Aorta (tissue), 5 donors: Measurements from ENCODE around the gene COL26A1. TPM values are rescaled to one million over a fixed set of nuclear protein-coding genes. Genes with fewer than 3 reads are reported as not detected.
A peak's percentile ranks its signal among the peaks of the same experiment; 100 is the strongest.

Source experiments
- ATAC-seq: fragments of 200-7000 bp; cut with Tn5 transposase; one replicate; pipeline ENCODE4 v1.9.1; 2022; ENCODE audit warnings: moderate library complexity; ENCODE audit not compliant: low FRiP score
- DNase-seq, 2 donors: peaks; one replicate each; pipeline ENCODE4 v3.0.0-alpha.2; 2020
- H3K27ac ChIP-seq, 2 donors: one replicate each; pipeline ENCODE4 v1.5.1; 2013; ENCODE audit warnings: low read length in 2 of 2, mild to moderate bottlenecking in 2 of 2, moderate library complexity in 2 of 2, control low read depth in 1 of 2, inconsistent platforms in 1 of 2, low read depth in 1 of 2
- H3K27me3 ChIP-seq, 2 donors: one replicate each; pipeline ENCODE4 v1.6.1; 2013; ENCODE audit warnings: control low read depth in 1 of 2, low read length in 1 of 2, mild to moderate bottlenecking in 1 of 2, moderate library complexity in 1 of 2; ENCODE audit not compliant: insufficient read depth in 2 of 2, control insufficient read depth in 1 of 2
- H3K36me3 ChIP-seq, 2 donors: one replicate each; pipeline ENCODE4 v1.6.1; 2013; ENCODE audit warnings: control low read depth in 1 of 2, low read length in 1 of 2, mild to moderate bottlenecking in 1 of 2; ENCODE audit not compliant: insufficient read depth in 2 of 2, control insufficient read depth in 1 of 2
- H3K4me1 ChIP-seq, 2 donors: one replicate each; pipeline ENCODE4 v1.6.1; 2013; ENCODE audit warnings: low read length in 2 of 2, control low read depth in 1 of 2, mild to moderate bottlenecking in 1 of 2, moderate library complexity in 1 of 2; ENCODE audit not compliant: insufficient read depth in 2 of 2, control insufficient read depth in 1 of 2
- H3K4me3 ChIP-seq, 2 donors: one replicate each; pipeline ENCODE4 v1.5.1; 2013; ENCODE audit warnings: low read length in 2 of 2, control low read depth in 1 of 2, mild to moderate bottlenecking in 1 of 2
- H3K9me3 ChIP-seq: one replicate; pipeline ENCODE4 v1.6.1; 2013; ENCODE audit warnings: mild to moderate bottlenecking, low read length; ENCODE audit not compliant: control insufficient read depth
- WGBS, 2 donors: extraction: QIAGEN DNeasy Blood & Tissue Kit; methylation state at CpG; one replicate each; pipeline ENCODE4 v1.1.7; 2013; 5-methylcytosine and 5-hydroxymethylcytosine counted together
- intact Hi-C, 2 donors: fragments of 100-400 bp; cut with DNase I; formaldehyde crosslinking; loops; one replicate each; pipeline versions ENCODE4 v1.14.2 to v1.15.0; 2022
- polyA plus RNA-seq, 2 donors: library from polyadenylated mRNA; stranded (reverse); fragments of 200-250 nt; gene quantifications; one replicate each; pipeline ENCODE4 v1.2.3, GENCODE V29; 2013
- total RNA-seq, 2 donors: library from RNA; stranded (reverse); fragmentation: NEBNext Ultra II Directional; extraction: Animal tissue kit (Norgen Biotek cat#: 25700); gene quantifications; one replicate each; pipeline ENCODE4 v1.2.1, GENCODE V29; 2021
- donor health status: healthy with polysubstance abuse.
- donor health status: Bipolar disorder and iron deficiency.
- donor health status: DM: no; HTN: no; CAD: no.
- donor health status: DM: no; HTN: no; CAD: no.
- donor health status: DM: yes; HTN: yes; CAD: no.

COL26A1 gene
- total and polyA plus RNA-seq, 4 donors: not detected

DNA sequence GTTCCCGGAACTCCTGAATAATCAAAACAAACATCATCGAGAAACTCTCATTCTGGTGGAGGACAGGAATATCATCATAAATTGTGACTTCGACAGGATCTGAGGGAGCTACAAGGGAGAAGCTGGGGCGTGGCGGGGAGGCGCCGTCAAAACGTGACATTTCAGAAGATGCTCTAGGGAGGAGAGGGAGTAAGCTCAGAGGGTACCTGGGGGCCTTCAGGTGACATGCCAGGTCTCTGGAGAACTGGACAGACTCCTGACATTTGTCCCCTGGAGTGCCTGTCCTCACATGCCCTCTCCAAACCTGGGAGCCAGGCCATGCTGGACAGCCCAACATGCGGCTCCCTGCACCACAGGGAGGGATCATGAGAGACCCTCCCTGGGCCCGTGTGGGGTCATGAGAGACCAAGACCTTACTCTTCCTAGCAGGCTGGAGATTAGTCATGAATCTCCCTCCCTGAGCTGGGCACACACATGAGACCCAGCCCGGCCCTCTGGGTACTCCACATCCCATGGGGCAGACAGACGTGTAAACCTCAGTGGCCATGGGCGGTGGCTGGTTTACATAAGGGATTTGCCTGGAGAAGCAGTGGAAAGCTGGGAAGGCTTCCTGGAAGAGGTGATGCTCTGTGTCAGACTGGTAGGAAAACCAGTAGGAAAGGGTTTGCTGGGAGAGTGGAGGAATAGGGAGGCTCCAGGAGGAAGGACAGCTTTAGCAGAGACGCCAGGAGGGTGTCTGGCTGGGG, 185.4 kb downstream of the COL26A1 start:
- no peaks in the 10 kb centered on the region for H3K36me3 ChIP-seq
- H3K27ac ChIP-seq: no peak overlapping the region
- intact Hi-C loops: loop anchor here in 1 of 2 donors (10.0 kb wide), 1 partner anchor 687 kb away; no protein-coding TSS in a partner anchor
- WGBS, 2 donors: 80% methylated on average over 14 of the region's 14 CpGs
- ATAC-seq: no peak
- H3K27me3 ChIP-seq: no peaks in the 10 kb centered on the region
- H3K4me1 ChIP-seq: no peaks in the 10 kb centered on the region
- no peaks in the 10 kb centered on the region for H3K9me3 ChIP-seq
- DNase-seq: peak; percentile 27 to 55
- H3K4me3 ChIP-seq: no peak overlapping the region

DNA sequence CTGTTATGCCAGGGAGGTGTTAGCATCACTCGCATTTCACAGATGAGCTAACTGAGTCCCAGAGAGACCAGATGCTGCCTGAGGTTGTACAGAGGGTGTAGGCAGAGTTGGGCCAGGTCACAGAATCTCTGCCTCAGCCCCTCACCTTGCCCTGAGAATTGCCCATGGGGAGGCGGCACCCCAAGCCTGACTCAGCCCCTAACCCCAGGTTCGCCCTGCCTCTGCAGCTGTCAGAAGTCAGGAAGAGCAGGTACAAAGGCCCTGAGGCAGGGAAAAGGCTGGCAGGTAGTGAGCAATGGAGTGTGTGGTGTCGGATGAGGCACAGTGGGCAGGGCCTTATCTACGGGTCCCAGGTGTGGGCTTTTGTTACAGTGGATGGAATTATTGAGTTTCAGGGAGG, 187.1 kb downstream of the COL26A1 start:
- WGBS, 2 donors: 95 to 96% methylated on average over 5 of the region's 5 CpGs
- DNase-seq: peak; percentile 8 to 37
- no peak overlapping the region for H3K4me3 ChIP-seq
- no peak overlapping the region for H3K27ac ChIP-seq
- H3K27me3 ChIP-seq: no peaks in the 10 kb centered on the region
- ATAC-seq: no peak
- H3K4me1 ChIP-seq: no peaks in the 10 kb centered on the region
- H3K36me3 ChIP-seq: no peaks in the 10 kb centered on the region
- H3K9me3 ChIP-seq: no peaks in the 10 kb centered on the region
- intact Hi-C loops: loop anchor here in 1 of 2 donors (10.0 kb wide), 1 partner anchor 685 kb away; no protein-coding TSS in a partner anchor

GRCh38 chr7:101550641-101551541, 188.2 kb downstream of the COL26A1 start:
- no peak for ATAC-seq
- no peak overlapping the region for H3K4me3 ChIP-seq
- H3K27ac ChIP-seq: no peak overlapping the region
- H3K36me3 ChIP-seq: no peaks in the 10 kb centered on the region
- DNase-seq: peak; percentile 36 to 60
- H3K4me1 ChIP-seq: no peaks in the 10 kb centered on the region
- H3K27me3 ChIP-seq: no peaks in the 10 kb centered on the region
- H3K9me3 ChIP-seq: no peaks in the 10 kb centered on the region
- intact Hi-C loops: no loop called here
- 77 to 79% methylated on average over 24 to 26 of the region's 26 CpGs for WGBS, 2 donors

DNA sequence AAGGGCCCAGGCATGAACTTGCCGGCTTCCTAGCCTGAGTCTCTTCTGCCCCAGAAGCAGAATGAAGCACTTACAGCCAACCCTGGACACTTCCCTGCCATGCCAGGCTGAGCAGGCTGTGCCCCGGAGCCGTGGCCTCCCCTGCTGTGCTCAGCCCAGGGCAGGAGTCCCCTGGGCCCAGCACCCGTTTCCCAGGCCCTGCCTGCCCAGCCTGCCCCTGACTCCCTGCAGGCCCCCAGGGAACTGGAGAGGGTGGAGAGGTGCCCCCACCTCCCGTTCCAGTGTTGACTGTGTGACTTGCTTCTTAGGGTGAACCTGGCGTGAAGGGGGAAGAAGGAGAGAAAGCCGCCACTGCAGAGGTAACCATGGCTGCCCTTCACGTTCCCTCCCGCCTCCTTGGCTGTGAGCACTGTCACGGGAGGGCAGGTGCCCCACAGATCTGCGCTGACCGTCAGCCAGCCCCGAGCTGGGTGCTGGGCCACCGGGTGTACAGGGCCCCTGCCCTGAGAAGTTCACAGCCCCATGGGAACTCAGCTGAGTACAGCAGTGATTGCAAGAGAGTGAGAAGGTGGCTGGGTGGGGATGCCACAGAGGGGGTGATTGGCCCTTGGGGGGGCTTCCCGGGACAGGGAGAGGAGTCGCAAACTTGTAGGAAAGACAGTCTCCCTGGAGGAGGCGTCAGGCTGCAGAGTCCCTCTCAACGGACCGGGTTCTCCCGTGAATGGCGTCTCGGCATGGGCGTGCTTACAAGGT, 190.5 kb downstream of the COL26A1 start:
- no peaks in the 10 kb centered on the region for H3K4me1 ChIP-seq
- ATAC-seq: peak; percentile 51
- H3K9me3 ChIP-seq: no peaks in the 10 kb centered on the region
- no peaks in the 10 kb centered on the region for H3K27me3 ChIP-seq
- no peaks in the 10 kb centered on the region for H3K36me3 ChIP-seq
- 84 to 88% methylated on average over 23 of the region's 23 CpGs for WGBS, 2 donors
- DNase-seq: peak; percentile 41 to 51
- no peak overlapping the region for H3K27ac ChIP-seq
- H3K4me3 ChIP-seq: no peak overlapping the region
- intact Hi-C loops: no loop called here

DNA sequence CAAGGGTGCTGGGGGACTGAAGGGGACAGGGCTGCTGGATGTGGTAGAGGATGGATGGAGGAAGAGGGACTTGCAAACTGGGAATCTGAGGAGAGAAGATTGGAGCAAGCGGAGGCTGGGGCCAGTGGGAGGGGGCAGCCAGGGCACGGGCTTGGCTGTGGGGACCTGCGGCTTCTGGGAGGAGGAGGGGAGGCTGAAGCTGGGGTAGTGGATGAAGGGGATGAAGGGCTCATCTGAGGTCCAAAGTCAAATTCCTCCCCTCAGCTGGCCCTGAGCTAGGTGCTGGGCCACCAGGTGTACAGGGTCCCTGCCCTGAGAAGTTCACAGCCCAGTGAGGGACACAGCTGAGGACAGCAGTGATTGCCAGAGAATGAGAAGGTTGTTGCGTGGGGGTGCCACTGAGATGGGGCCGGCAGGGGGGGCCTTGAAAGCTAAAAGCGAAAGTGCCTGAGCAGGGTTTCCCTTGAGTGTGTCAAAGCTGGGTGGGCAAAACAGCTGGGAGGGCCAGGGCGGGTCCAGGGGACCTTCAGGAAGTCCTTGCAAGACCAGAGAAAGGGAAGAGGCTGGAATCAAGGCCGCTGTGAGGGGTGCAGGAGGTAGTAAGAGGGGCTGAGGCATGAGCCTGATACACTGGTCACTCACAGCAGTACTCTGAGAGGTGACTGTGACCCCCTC, 191.2 kb downstream of the COL26A1 start:
- no peak overlapping the region for H3K4me3 ChIP-seq
- intact Hi-C loops: no loop called here
- H3K4me1 ChIP-seq: no peaks in the 10 kb centered on the region
- DNase-seq (peak; percentile 31 to 64), ATAC-seq (no peak)
- WGBS, 2 donors: 92 to 93% methylated on average over 8 of the region's 8 CpGs
- no peak overlapping the region for H3K27ac ChIP-seq
- H3K27me3 ChIP-seq: no peaks in the 10 kb centered on the region
- H3K36me3 ChIP-seq: no peaks in the 10 kb centered on the region
- no peaks in the 10 kb centered on the region for H3K9me3 ChIP-seq

- ATAC-seq (no peak), DNase-seq (peak; percentile 16 to 31)
- no peaks in the 10 kb centered on the region for H3K27me3 ChIP-seq
- intact Hi-C loops: no loop called here
- H3K4me1 ChIP-seq: no peaks in the 10 kb centered on the region
- H3K36me3 ChIP-seq: no peaks in the 10 kb centered on the region
- no peak overlapping the region for H3K4me3 ChIP-seq
- no peak overlapping the region for H3K27ac ChIP-seq
- WGBS, 2 donors: 91 to 95% methylated on average over 6 of the region's 6 CpGs
- no peaks in the 10 kb centered on the region for H3K9me3 ChIP-seq
These were observed 192.1 kb downstream of the COL26A1 start for GRCh38 chr7:101554584-101555268.

GRCh38 chr7:101555269-101555920, 192.7 kb downstream of the COL26A1 start:
- Histone ChIP-seq H3K27ac (no peak overlapping the region), H3K9me3 (no peaks in the 10 kb centered on the region), H3K27me3 (no peaks in the 10 kb centered on the region), H3K36me3 (no peaks in the 10 kb centered on the region), H3K4me3 (no peak overlapping the region), H3K4me1 (no peaks in the 10 kb centered on the region)
- 92 to 94% methylated on average over 10 to 12 of the region's 12 CpGs for WGBS, 2 donors
- DNase-seq (peak in 1 of 2 donors; percentile 50), ATAC-seq (no peak)
- intact Hi-C loops: no loop called here
